K562 (cell line): Measurements from ENCODE around the gene NPNT. TPM values are rescaled to one million over a fixed set of nuclear protein-coding genes. Genes with fewer than 3 reads are reported as not detected.

Experiments
- ATAC-seq: fragments of 200-7000 bp; cut with Tn5 transposase; 3 replicates; pipeline ENCODE4 v1.9.1; 2020; ENCODE audit warnings: moderate library complexity
- BruUV-seq: library from RNA; stranded (reverse); fragments of 400-500 nt; replicated peaks from 2 replicates; lab custom pipeline; 2021; lab: Mats Ljungman, UMichigan
- CTCF ChIA-PET: fragments of 300-600 bp; formaldehyde crosslinking; extraction: SDS; loops from one replicate; lab custom pipeline; 2021; ENCODE audit warnings: low intra/inter-chr PET ratio; lab: Yijun Ruan, JAX
- POLR2A ChIA-PET: fragments of 300-600, 350-650 bp; sonication (Branson Sonifier 250); formaldehyde crosslinking; extraction: SDS; loops from one replicate; lab custom pipeline; 2021; ENCODE audit warnings: antibody characterized with exemption, inconsistent platforms; lab: Yijun Ruan, JAX
- DNase-seq, 4 experiments: peaks; one replicate each; pipeline versions ENCODE4 v3.0.0 to v3.0.0-alpha.2; 2011 to 2018; ENCODE audit warnings: low spot score in 3 of 4, mixed read lengths in 3 of 4; ENCODE audit errors: extremely low read depth in 1 of 4
- FAIRE-seq: peaks from 2 replicates; lab custom pipeline; 2011; peaks lifted over from hg19 to GRCh38; lab: Jason Lieb, UNC
- H2AFZ ChIP-seq: 2 replicates; pipeline ENCODE4 v1.6.0; 2011; ENCODE audit warnings: low read depth, low read length, control low read depth, inconsistent platforms
- H3K27ac ChIP-seq: fragments of 200-600 bp; 3 replicates; pipeline ENCODE4 v1.8.0; 2011; ENCODE audit warnings: low read depth, mild to moderate bottlenecking, control low read depth, inconsistent platforms, low read length, moderate library complexity, mixed read lengths; ENCODE audit errors: extremely low read depth
- H3K27me3 ChIP-seq, 2 experiments: fragments of 300-600 bp in 1 of 2; 2 replicates in 1 of 2; 3 replicates in 1 of 2; pipeline versions ENCODE4 v1.6.0 to v1.8.0; 2011; ENCODE audit warnings: inconsistent platforms in 2 of 2, low read length in 2 of 2, mild to moderate bottlenecking in 1 of 2, mixed read lengths in 1 of 2, moderate library complexity in 1 of 2; ENCODE audit not compliant: control insufficient read depth in 2 of 2, insufficient read depth in 2 of 2
- H3K36me3 ChIP-seq: fragments of 300-600 bp; 3 replicates; pipeline ENCODE4 v1.8.0; 2011; ENCODE audit warnings: mild to moderate bottlenecking, low read length, inconsistent platforms; ENCODE audit not compliant: control insufficient read depth, insufficient read depth
- H3K4me1 ChIP-seq, 2 experiments: fragments of 200-600 bp in 1 of 2; replicated peaks in 1 of 2; 2 replicates in 1 of 2; 3 replicates in 1 of 2; pipeline versions ENCODE4 v1.5.1 to v1.8.0; 2011; ENCODE audit warnings: inconsistent platforms in 2 of 2, low read length in 2 of 2, mild to moderate bottlenecking in 1 of 2, mixed read lengths in 1 of 2, moderate library complexity in 1 of 2; ENCODE audit not compliant: control insufficient read depth in 2 of 2, insufficient read depth in 2 of 2
- H3K4me2 ChIP-seq: 2 replicates; pipeline ENCODE4 v1.6.1; 2011; ENCODE audit warnings: low read length, control low read depth, inconsistent platforms, mixed read lengths; ENCODE audit not compliant: insufficient read depth
- H3K4me3 ChIP-seq: fragments of 200-600 bp; sonication (generic), shearing (Covaris generic); 2 replicates; pipeline ENCODE4 v1.5.1; 2016; ENCODE audit warnings: control low read depth, inconsistent platforms
- H3K79me2 ChIP-seq: fragments of 200-600 bp; 3 replicates; pipeline ENCODE4 v1.8.0; 2011; ENCODE audit warnings: low read length, inconsistent platforms; ENCODE audit not compliant: control insufficient read depth, insufficient read depth
- H3K9ac ChIP-seq, 2 experiments: 2 replicates each; pipeline versions ENCODE4 v1.6.0 to v1.6.1; 2011; ENCODE audit warnings: low read depth in 2 of 2, low read length in 2 of 2, control low read depth in 1 of 2, inconsistent platforms in 1 of 2, mild to moderate bottlenecking in 1 of 2, mixed read lengths in 1 of 2; ENCODE audit not compliant: insufficient read depth in 1 of 2
- H3K9me1 ChIP-seq: one replicate; pipeline ENCODE4 v1.6.0; 2011; ENCODE audit warnings: inconsistent platforms, mild to moderate bottlenecking, low read length, moderate library complexity; ENCODE audit not compliant: control insufficient read depth, insufficient read depth
- H3K9me3 ChIP-seq: replicated peaks from 2 replicates; pipeline ENCODE4 v1.5.1; 2011; ENCODE audit warnings: low read depth, low read length, inconsistent platforms; ENCODE audit not compliant: control insufficient read depth, insufficient read depth
- H4K20me1 ChIP-seq: replicated peaks from 2 replicates; pipeline ENCODE4 v1.6.1; 2011; ENCODE audit warnings: low read length, inconsistent platforms, mixed read lengths; ENCODE audit not compliant: control insufficient read depth, insufficient read depth
- ARID1B ChIP-seq: fragments of 450-650 bp; IDR thresholded peaks from 2 replicates; pipeline ENCODE4 v1.6.1; 2016; ENCODE audit warnings: antibody characterized with exemption, mild to moderate bottlenecking, inconsistent platforms
- E2F6 ChIP-seq, 2 experiments: IDR thresholded peaks; 2 replicates each; pipeline ENCODE4 v1.6.1; 2011; ENCODE audit warnings: borderline replicate concordance in 1 of 2, control low read depth in 1 of 2, low read depth in 1 of 2, low read length in 1 of 2, mild to moderate bottlenecking in 1 of 2, mixed read lengths in 1 of 2, moderate library complexity in 1 of 2; ENCODE audit not compliant: insufficient read depth in 1 of 2, insufficient read length in 1 of 2, poor library complexity in 1 of 2, severe bottlenecking in 1 of 2; ENCODE audit errors: extremely low read depth in 1 of 2
- PURB ChIP-seq: sonication (generic); formaldehyde crosslinking; IDR thresholded peaks from 2 replicates; pipeline ENCODE4 v1.9.0; 2021; ENCODE audit warnings: low read depth, mild to moderate bottlenecking, missing genetic modification reagents
- TRIM24 ChIP-seq, 2 experiments: fragments of 450-650 bp; IDR thresholded peaks; 2 replicates each; pipeline ENCODE4 v1.6.1; 2016
- U2AF2 ChIP-seq: fragments of 200-400 bp; formaldehyde crosslinking; optimal IDR thresholded peaks from 2 replicates; pipeline ENCODE3; 2017; ENCODE audit warnings: low read depth, mild to moderate bottlenecking, low read length
- ZBTB9 ChIP-seq: fragments of 450-650 bp; formaldehyde crosslinking; IDR thresholded peaks from 2 replicates; pipeline ENCODE4 v1.4.0; 2020; ENCODE audit warnings: mild to moderate bottlenecking, moderate library complexity
- ZNF277 ChIP-seq: fragments of 250-450 bp; sonication (Bioruptor Pico); IDR thresholded peaks from 2 replicates; pipeline ENCODE4 v1.8.0; 2022; ENCODE audit warnings: inconsistent platforms, mild to moderate bottlenecking, moderate library complexity, borderline replicate concordance
- WGBS: fragments of 100-300 bp; shearing (Covaris generic); methylation state at CpG from one replicate; pipeline ENCODE4 v1.1.6; 2016; ENCODE audit warnings: low coverage, mixed read lengths; ENCODE audit not compliant: insufficient coverage; ENCODE audit errors: missing lambda C conversion rate; 5-methylcytosine and 5-hydroxymethylcytosine counted together
- in situ Hi-C: fragments of 300-500 bp; cut with MboI; formaldehyde crosslinking; loops from 4 replicates; pipeline ENCODE4 v1.15.0; 2018; ENCODE audit warnings: inconsistent platforms, mixed read lengths
- intact Hi-C: fragments of 100-400 bp; cut with micrococcal nuclease; formaldehyde crosslinking; loops from 2 replicates; pipeline ENCODE4 v1.14.2; 2022
- polyA plus RNA-seq, 8 experiments: library from polyadenylated mRNA; depleted of rRNA in 4 of 8; stranded (reverse) in 5 of 8; unstranded in 3 of 8; fragments of >200 nt; fragmentation: Nextera tagmentation in 2 of 8; fragmentation: Illumina TruSeq in 1 of 8; extraction: Ambion mirVana in 2 of 8; extraction: Trizol in 1 of 8; gene quantifications; 2 replicates each; pipeline versions ENCODE4 v1.2.1 to v1.2.3, GENCODE V29; 2011 to 2014; ENCODE audit warnings: inconsistent platforms in 1 of 8, missing spikeins in 1 of 8
- total RNA-seq, 7 experiments: library from RNA; depleted of rRNA in 6 of 7; stranded (reverse); fragments of >200 nt in 6 of 7; fragmentation: Illumina TruSeq in 2 of 7; extraction: Trizol in 2 of 7; gene quantifications; 2 replicates each; pipeline versions ENCODE4 v1.2.1 to v1.2.3, GENCODE V29; 2011 to 2021; ENCODE audit warnings: low replicate concordance in 1 of 7

The NPNT gene
- total and polyA plus RNA-seq, 9 of the 15 experiments (the other 6 are each of a cell fraction or from before 2014, with no cell fraction given), result 0.22 TPM; not detected in 8

GRCh38 chr4:105976915-105977314, 81.6 kb downstream of the NPNT start (continued):
- peak; percentile 48; the same call in 1 of the 2 replicates for TF ChIP-seq ARID1B
- TF ChIP-seq TRIM24 (IDR thresholded peaks at IDR 0.05), result 0 out of 4 replicates have a peak, but pooled peaks of 1 of the 2 experiments have one; percentile 11

- POLR2A ChIA-PET, result no interaction called here
- no peaks in the 10 kb centered on the region for H4K20me1 ChIP-seq
Measured at GRCh38 chr4:105978684-105979296, 83.5 kb downstream of the NPNT start.

More at GRCh38 chr4:105978684-105979296, 83.5 kb downstream of the NPNT start:
- BruUV-seq, result no TSS peak
- Histone ChIP-seq H3K27ac (no peak overlapping the region), H3K4me3 (no peak overlapping the region), H3K9ac (no peak overlapping the region), H3K36me3 (no peaks in the 10 kb centered on the region), H3K9me1 (no peaks in the 10 kb centered on the region), H3K4me1 (no peaks in the 10 kb centered on the region; a peak in 1 of 5 replicates), H3K9me3 (no peaks in the 10 kb centered on the region), H2AFZ (no peak overlapping the region), H3K79me2 (no peaks in the 10 kb centered on the region), H3K4me2 (no peak overlapping the region), H3K27me3 (no peaks in the 10 kb centered on the region)
- FAIRE-seq (no peak), DNase-seq (no peak), ATAC-seq (no peak)
- 0% methylated on average over 2 of the region's 2 CpGs for WGBS
- intact Hi-C loops (no loop called here), in situ Hi-C loops (no loop called here)
- CTCF ChIA-PET, result no interaction called here
- no peak for TF ChIP-seq E2F6 (IDR thresholded peaks at IDR 0.05; ENCODE audit: borderline replicate concordance in 1 of 2, extremely low read depth in 1 of 2, insufficient read depth in 1 of 2, insufficient read length in 1 of 2, low read depth in 1 of 2, low read length in 1 of 2, poor library complexity in 1 of 2, severe bottlenecking in 1 of 2)
- TF ChIP-seq PURB (CRISPR knock-in tag), result no peak
- no peak for TF ChIP-seq ZBTB9 (CRISPR knock-in tag)
- TF ChIP-seq ZNF277 (CRISPR knock-in tag), result no peak
- TF ChIP-seq U2AF2, result no peak
